K562 (cell line): ENCODE results near the gene MAMDC2. TPM values are rescaled to one million over a fixed set of nuclear protein-coding genes. Genes with fewer than 3 reads are reported as not detected.

Experiments used
- ATAC-seq: fragments of 200-7000 bp; cut with Tn5 transposase; 3 replicates; pipeline ENCODE4 v1.9.1; 2020; ENCODE audit warnings: moderate library complexity
- BruUV-seq: library from RNA; stranded (reverse); fragments of 400-500 nt; replicated peaks from 2 replicates; lab custom pipeline; 2021; lab: Mats Ljungman, UMichigan
- CTCF ChIA-PET: fragments of 300-600 bp; formaldehyde crosslinking; extraction: SDS; loops from one replicate; lab custom pipeline; 2021; ENCODE audit warnings: low intra/inter-chr PET ratio; lab: Yijun Ruan, JAX
- POLR2A ChIA-PET: fragments of 300-600, 350-650 bp; sonication (Branson Sonifier 250); formaldehyde crosslinking; extraction: SDS; loops from one replicate; lab custom pipeline; 2021; ENCODE audit warnings: antibody characterized with exemption, inconsistent platforms; lab: Yijun Ruan, JAX
- DNase-seq, 4 experiments: peaks; one replicate each; pipeline versions ENCODE4 v3.0.0 to v3.0.0-alpha.2; 2011 to 2018; ENCODE audit warnings: low spot score in 3 of 4, mixed read lengths in 3 of 4; ENCODE audit errors: extremely low read depth in 1 of 4
- FAIRE-seq: peaks from 2 replicates; lab custom pipeline; 2011; peaks lifted over from hg19 to GRCh38; lab: Jason Lieb, UNC
- H2AFZ ChIP-seq: 2 replicates; pipeline ENCODE4 v1.6.0; 2011; ENCODE audit warnings: low read depth, low read length, control low read depth, inconsistent platforms
- H3K27ac ChIP-seq: fragments of 200-600 bp; 3 replicates; pipeline ENCODE4 v1.8.0; 2011; ENCODE audit warnings: low read depth, mild to moderate bottlenecking, control low read depth, inconsistent platforms, low read length, moderate library complexity, mixed read lengths; ENCODE audit errors: extremely low read depth
- H3K27me3 ChIP-seq, 2 experiments: fragments of 300-600 bp in 1 of 2; 2 replicates in 1 of 2; 3 replicates in 1 of 2; pipeline versions ENCODE4 v1.6.0 to v1.8.0; 2011; ENCODE audit warnings: inconsistent platforms in 2 of 2, low read length in 2 of 2, mild to moderate bottlenecking in 1 of 2, mixed read lengths in 1 of 2, moderate library complexity in 1 of 2; ENCODE audit not compliant: control insufficient read depth in 2 of 2, insufficient read depth in 2 of 2
- H3K36me3 ChIP-seq: fragments of 300-600 bp; 3 replicates; pipeline ENCODE4 v1.8.0; 2011; ENCODE audit warnings: mild to moderate bottlenecking, low read length, inconsistent platforms; ENCODE audit not compliant: control insufficient read depth, insufficient read depth
- H3K4me1 ChIP-seq, 2 experiments: fragments of 200-600 bp in 1 of 2; replicated peaks in 1 of 2; 2 replicates in 1 of 2; 3 replicates in 1 of 2; pipeline versions ENCODE4 v1.5.1 to v1.8.0; 2011; ENCODE audit warnings: inconsistent platforms in 2 of 2, low read length in 2 of 2, mild to moderate bottlenecking in 1 of 2, mixed read lengths in 1 of 2, moderate library complexity in 1 of 2; ENCODE audit not compliant: control insufficient read depth in 2 of 2, insufficient read depth in 2 of 2
- H3K4me2 ChIP-seq: 2 replicates; pipeline ENCODE4 v1.6.1; 2011; ENCODE audit warnings: low read length, control low read depth, inconsistent platforms, mixed read lengths; ENCODE audit not compliant: insufficient read depth
- H3K4me3 ChIP-seq: fragments of 200-600 bp; sonication (generic), shearing (Covaris generic); 2 replicates; pipeline ENCODE4 v1.5.1; 2016; ENCODE audit warnings: control low read depth, inconsistent platforms
- H3K79me2 ChIP-seq: fragments of 200-600 bp; 3 replicates; pipeline ENCODE4 v1.8.0; 2011; ENCODE audit warnings: low read length, inconsistent platforms; ENCODE audit not compliant: control insufficient read depth, insufficient read depth
- H3K9ac ChIP-seq, 2 experiments: 2 replicates each; pipeline versions ENCODE4 v1.6.0 to v1.6.1; 2011; ENCODE audit warnings: low read depth in 2 of 2, low read length in 2 of 2, control low read depth in 1 of 2, inconsistent platforms in 1 of 2, mild to moderate bottlenecking in 1 of 2, mixed read lengths in 1 of 2; ENCODE audit not compliant: insufficient read depth in 1 of 2
- H3K9me1 ChIP-seq: one replicate; pipeline ENCODE4 v1.6.0; 2011; ENCODE audit warnings: inconsistent platforms, mild to moderate bottlenecking, low read length, moderate library complexity; ENCODE audit not compliant: control insufficient read depth, insufficient read depth
- H3K9me3 ChIP-seq: replicated peaks from 2 replicates; pipeline ENCODE4 v1.5.1; 2011; ENCODE audit warnings: low read depth, low read length, inconsistent platforms; ENCODE audit not compliant: control insufficient read depth, insufficient read depth
- H4K20me1 ChIP-seq: replicated peaks from 2 replicates; pipeline ENCODE4 v1.6.1; 2011; ENCODE audit warnings: low read length, inconsistent platforms, mixed read lengths; ENCODE audit not compliant: control insufficient read depth, insufficient read depth
- DMBX1 ChIP-seq: fragments of 250-450 bp; sonication (Bioruptor Pico); IDR thresholded peaks from 2 replicates; pipeline ENCODE4 v1.8.0; 2022; ENCODE audit warnings: inconsistent platforms, mild to moderate bottlenecking, moderate library complexity, borderline replicate concordance
- FOXJ3 ChIP-seq: sonication (generic); formaldehyde crosslinking; IDR thresholded peaks from 2 replicates; pipeline ENCODE4 v1.4.0; 2020; ENCODE audit warnings: mild to moderate bottlenecking, missing genetic modification reagents
- GABPB2 ChIP-seq: fragments of 250-450 bp; sonication (Bioruptor Pico); conservative IDR thresholded peaks from 2 replicates; pipeline ENCODE4 v1.5.1; 2021; ENCODE audit warnings: mild to moderate bottlenecking
- POLR2B ChIP-seq: fragments of 450-650 bp; IDR thresholded peaks from 2 replicates; pipeline ENCODE4 v1.6.1; 2018; ENCODE audit warnings: low read depth; ENCODE audit not compliant: partially characterized antibody
- PURB ChIP-seq: sonication (generic); formaldehyde crosslinking; IDR thresholded peaks from 2 replicates; pipeline ENCODE4 v1.9.0; 2021; ENCODE audit warnings: low read depth, mild to moderate bottlenecking, missing genetic modification reagents
- SRSF7 ChIP-seq: fragments of 200-400 bp; formaldehyde crosslinking; optimal IDR thresholded peaks from 2 replicates; pipeline ENCODE3; 2017; ENCODE audit warnings: mild to moderate bottlenecking, low read depth, low read length
- ZBTB1 ChIP-seq: sonication (generic); formaldehyde crosslinking; IDR thresholded peaks from 2 replicates; pipeline ENCODE4 v1.8.1; 2023; ENCODE audit warnings: missing genetic modification reagents, low read depth, mild to moderate bottlenecking, borderline replicate concordance
- ZNF316 ChIP-seq: fragments of 450-650 bp; IDR thresholded peaks from 2 replicates; pipeline ENCODE4 v1.6.1; 2016
- ZNF407 ChIP-seq: fragments of 450-650 bp; IDR thresholded peaks from 2 replicates; pipeline ENCODE4 v1.6.1; 2016; ENCODE audit warnings: low read depth
- WGBS: fragments of 100-300 bp; shearing (Covaris generic); methylation state at CpG from one replicate; pipeline ENCODE4 v1.1.6; 2016; ENCODE audit warnings: low coverage, mixed read lengths; ENCODE audit not compliant: insufficient coverage; ENCODE audit errors: missing lambda C conversion rate; 5-methylcytosine and 5-hydroxymethylcytosine counted together
- in situ Hi-C: fragments of 300-500 bp; cut with MboI; formaldehyde crosslinking; loops from 4 replicates; pipeline ENCODE4 v1.15.0; 2018; ENCODE audit warnings: inconsistent platforms, mixed read lengths
- intact Hi-C: fragments of 100-400 bp; cut with micrococcal nuclease; formaldehyde crosslinking; loops from 2 replicates; pipeline ENCODE4 v1.14.2; 2022
- polyA plus RNA-seq, 8 experiments: library from polyadenylated mRNA; depleted of rRNA in 4 of 8; stranded (reverse) in 5 of 8; unstranded in 3 of 8; fragments of >200 nt; fragmentation: Nextera tagmentation in 2 of 8; fragmentation: Illumina TruSeq in 1 of 8; extraction: Ambion mirVana in 2 of 8; extraction: Trizol in 1 of 8; gene quantifications; 2 replicates each; pipeline versions ENCODE4 v1.2.1 to v1.2.3, GENCODE V29; 2011 to 2014; ENCODE audit warnings: inconsistent platforms in 1 of 8, missing spikeins in 1 of 8
- total RNA-seq, 7 experiments: library from RNA; depleted of rRNA in 6 of 7; stranded (reverse); fragments of >200 nt in 6 of 7; fragmentation: Illumina TruSeq in 2 of 7; extraction: Trizol in 2 of 7; gene quantifications; 2 replicates each; pipeline versions ENCODE4 v1.2.1 to v1.2.3, GENCODE V29; 2011 to 2021; ENCODE audit warnings: low replicate concordance in 1 of 7

MAMDC2 gene
- total and polyA plus RNA-seq, 9 of the 15 experiments (the other 6 are each of a cell fraction or from before 2014, with no cell fraction given), result 0.01 to 0.03 TPM; not detected in 7

- H3K79me2 ChIP-seq, result no peaks in the 10 kb centered on the region
- no peak overlapping the region for H3K9ac ChIP-seq
- H3K36me3 ChIP-seq, result no peaks in the 10 kb centered on the region
- no peaks in the 10 kb centered on the region for H4K20me1 ChIP-seq
- FAIRE-seq, result no peak
- in situ Hi-C loops, result no loop called here
- H2AFZ ChIP-seq, result no peak overlapping the region
- intact Hi-C loops, result no loop called here
- no peak overlapping the region for H3K27ac ChIP-seq
- 0% methylated on average over 4 of the region's 5 CpGs for WGBS
- no peak for DNase-seq
- no peaks in the 10 kb centered on the region for H3K4me1 ChIP-seq
- POLR2A ChIA-PET, result interaction anchor here (0.6 kb wide), 1 partner anchor 10 kb away, joined by 3 read pairs; no protein-coding TSS in a partner anchor
- no peak for ATAC-seq
- H3K9me1 ChIP-seq, result no peaks in the 10 kb centered on the region
- no peak for TF ChIP-seq SRSF7
- H3K4me3 ChIP-seq, result no peak overlapping the region
- no peaks in the 10 kb centered on the region for H3K27me3 ChIP-seq
- no peaks in the 10 kb centered on the region for H3K9me3 ChIP-seq
- CTCF ChIA-PET, result no interaction called here
- no TSS peak for BruUV-seq
- no peak overlapping the region for H3K4me2 ChIP-seq
Observed at GRCh38 chr9:70168521-70168920, 124.9 kb downstream of the MAMDC2 start.

GRCh38 chr9:70169222-70169621 is 125.6 kb downstream of the MAMDC2 start:
- 0% methylated on average over 3 of the region's 3 CpGs for WGBS
- Histone ChIP-seq H3K9me1 (no peaks in the 10 kb centered on the region), H3K27ac (no peak overlapping the region), H3K4me3 (no peak overlapping the region), H3K9me3 (no peaks in the 10 kb centered on the region), H4K20me1 (no peaks in the 10 kb centered on the region), H3K79me2 (no peaks in the 10 kb centered on the region), H3K9ac (no peak overlapping the region), H2AFZ (no peak overlapping the region), H3K4me2 (no peak overlapping the region), H3K27me3 (no peaks in the 10 kb centered on the region), H3K36me3 (no peaks in the 10 kb centered on the region), H3K4me1 (no peaks in the 10 kb centered on the region)
- intact Hi-C loops, result no loop called here
- ATAC-seq (no peak), FAIRE-seq (no peak), DNase-seq (no peak)
- CTCF ChIA-PET, result no interaction called here
- in situ Hi-C loops, result no loop called here
- POLR2A ChIA-PET, result no interaction called here
- BruUV-seq, result no TSS peak
- TF ChIP-seq POLR2B, result no peak
- no peak for TF ChIP-seq FOXJ3 (CRISPR knock-in tag)
- TF ChIP-seq ZBTB1 (CRISPR knock-in tag), result no peak
- no peak for TF ChIP-seq ZNF316
- TF ChIP-seq ZNF407, result no peak
- TF ChIP-seq DMBX1 (CRISPR knock-in tag), result no peak
- TF ChIP-seq PURB (CRISPR knock-in tag), result no peak
- no peak for TF ChIP-seq GABPB2 (CRISPR knock-in tag)
